Transverse colon (tissue), 4 donors: ENCODE data around the gene TMEM43. TPM values are rescaled to one million over a fixed set of nuclear protein-coding genes. Genes with fewer than 3 reads are reported as not detected.
A peak's percentile ranks its signal among the peaks of the same experiment; 100 is the strongest.

Experiments used
- DNase-seq: peaks from one replicate; pipeline ENCODE4 v3.0.0-alpha.2; 2019
- H3K27ac ChIP-seq, 4 donors: fragments of 200-600 bp; sonication (generic); 2 replicates each; pipeline ENCODE4 v1.5.1; 2016 to 2018; ENCODE audit warnings: inconsistent platforms in 4 of 4
- H3K27me3 ChIP-seq: fragments of 200-600 bp; sonication (generic); 2 replicates; pipeline ENCODE4 v1.5.1; 2017; ENCODE audit warnings: inconsistent platforms
- H3K36me3 ChIP-seq, 4 donors: fragments of 200-600 bp; sonication (generic); 2 replicates each; pipeline ENCODE4 v1.5.1; 2017 to 2019; ENCODE audit warnings: inconsistent platforms in 4 of 4
- H3K4me1 ChIP-seq, 4 donors: fragments of 200-600 bp; sonication (generic); 2 replicates each; pipeline ENCODE4 v1.5.1; 2017 to 2020; ENCODE audit warnings: inconsistent platforms in 4 of 4
- H3K4me3 ChIP-seq, 4 donors: fragments of 200-600 bp; sonication (generic); 1 replicate in 1 of 4; 2 replicates in 3 of 4; pipeline versions ENCODE4 v1.5.1 to v1.6.1; 2017 to 2019; ENCODE audit warnings: inconsistent platforms in 4 of 4
- H3K9me3 ChIP-seq, 2 donors: fragments of 200-600 bp; sonication (generic); 2 replicates each; pipeline ENCODE4 v1.5.1; 2017 to 2019; ENCODE audit warnings: inconsistent platforms in 2 of 2
- EP300 ChIP-seq: sonication (generic); formaldehyde crosslinking; IDR thresholded peaks from one replicate; pipeline ENCODE4 v1.6.1; 2017; ENCODE audit warnings: antibody characterized with exemption, low read depth
- POLR2A ChIP-seq: fragments of 450-650 bp; IDR thresholded peaks from one replicate; pipeline ENCODE4 v1.6.1; 2016; ENCODE audit warnings: antibody characterized with exemption, mild to moderate bottlenecking, moderate library complexity
- POLR2AphosphoS5 ChIP-seq, 3 donors: sonication (generic); formaldehyde crosslinking; IDR thresholded peaks; one replicate each; pipeline ENCODE4 v1.6.1; 2016; ENCODE audit warnings: antibody characterized with exemption in 3 of 3
- WGBS, 2 donors: methylation state at CpG; one replicate each; pipeline ENCODE4 v1.1.5; 2018; ENCODE audit warnings: low coverage in 1 of 2; 5-methylcytosine and 5-hydroxymethylcytosine counted together
- in situ Hi-C, 4 donors: fragments of 200-750 bp; cut with MboI; loops; one replicate each; pipeline versions ENCODE4 v1.15.0 to v1.15.1; 2017; ENCODE audit warnings: low sequenced_read_pairs in 3 of 4, low pct_ligation_motif_present in 1 of 4, low pct_unique_long_range_greater_than_20kb in 1 of 4
- intact Hi-C: fragments of 100-400 bp; cut with DNase I; formaldehyde crosslinking; loops from one replicate; pipeline ENCODE4 v1.15.1; 2023; ENCODE audit warnings: low total_unique reads
- total RNA-seq, 4 donors: library from RNA; depleted of rRNA; stranded (reverse); fragments of >200 nt; gene quantifications; one replicate each; pipeline ENCODE4 v1.1.0, GENCODE V29; 2016
- TF ChIP-seq, protein P1 (sequence below), 5 experiments: fragments of 200-600 bp in 3 of 5; fragments of 450-650 bp in 2 of 5; sonication (generic) in 3 of 5; IDR thresholded peaks; 1 replicate in 2 of 5; 2 replicates in 3 of 5; pipeline ENCODE4 v1.5.1; 2016 to 2017; ENCODE audit warnings: antibody characterized with exemption in 5 of 5, inconsistent platforms in 3 of 5, mild to moderate bottlenecking in 2 of 5, moderate library complexity in 1 of 5

The TMEM43 gene
- total RNA-seq, 4 donors from 2014 or later, result 30.8 to 128 (median 48.5) TPM

GRCh38 chr3:14123308-14124222 lies 1.3 kb upstream of the TMEM43 start:
- Histone ChIP-seq H3K4me1 (peaks cover 16 to 33% (median 29%) of the 10 kb centered on the region in 4 donors), H3K27ac (peak overlapping the region; percentile 90 to 97 (median 96)), H3K36me3 (no peaks in the 10 kb centered on the region), H3K27me3 (no peaks in the 10 kb centered on the region), H3K9me3 (no peaks in the 10 kb centered on the region), H3K4me3 (peak overlapping the region; percentile 60 to 88 (median 78))
- intact Hi-C loops, result no loop called here
- no peak for DNase-seq
- no peak for TF ChIP-seq EP300
- TF ChIP-seq, protein P1, sequence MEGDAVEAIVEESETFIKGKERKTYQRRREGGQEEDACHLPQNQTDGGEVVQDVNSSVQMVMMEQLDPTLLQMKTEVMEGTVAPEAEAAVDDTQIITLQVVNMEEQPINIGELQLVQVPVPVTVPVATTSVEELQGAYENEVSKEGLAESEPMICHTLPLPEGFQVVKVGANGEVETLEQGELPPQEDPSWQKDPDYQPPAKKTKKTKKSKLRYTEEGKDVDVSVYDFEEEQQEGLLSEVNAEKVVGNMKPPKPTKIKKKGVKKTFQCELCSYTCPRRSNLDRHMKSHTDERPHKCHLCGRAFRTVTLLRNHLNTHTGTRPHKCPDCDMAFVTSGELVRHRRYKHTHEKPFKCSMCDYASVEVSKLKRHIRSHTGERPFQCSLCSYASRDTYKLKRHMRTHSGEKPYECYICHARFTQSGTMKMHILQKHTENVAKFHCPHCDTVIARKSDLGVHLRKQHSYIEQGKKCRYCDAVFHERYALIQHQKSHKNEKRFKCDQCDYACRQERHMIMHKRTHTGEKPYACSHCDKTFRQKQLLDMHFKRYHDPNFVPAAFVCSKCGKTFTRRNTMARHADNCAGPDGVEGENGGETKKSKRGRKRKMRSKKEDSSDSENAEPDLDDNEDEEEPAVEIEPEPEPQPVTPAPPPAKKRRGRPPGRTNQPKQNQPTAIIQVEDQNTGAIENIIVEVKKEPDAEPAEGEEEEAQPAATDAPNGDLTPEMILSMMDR (IDR thresholded peaks at IDR 0.05), result no peak
- TF ChIP-seq POLR2A, result no peak
- no peak for TF ChIP-seq POLR2AphosphoS5 (IDR thresholded peaks at IDR 0.05)
- 51 to 77% methylated on average over 3 to 15 of the region's 15 CpGs for WGBS, 2 donors
- in situ Hi-C loops, result loop anchor here in 2 of 4 donors (10.0 kb wide), 2 partner anchors 51 to 229 kb away; partner anchors contain the start of genes LSM3 (in 1 of the 2) and XPC (in 1 of the 2)

DNA sequence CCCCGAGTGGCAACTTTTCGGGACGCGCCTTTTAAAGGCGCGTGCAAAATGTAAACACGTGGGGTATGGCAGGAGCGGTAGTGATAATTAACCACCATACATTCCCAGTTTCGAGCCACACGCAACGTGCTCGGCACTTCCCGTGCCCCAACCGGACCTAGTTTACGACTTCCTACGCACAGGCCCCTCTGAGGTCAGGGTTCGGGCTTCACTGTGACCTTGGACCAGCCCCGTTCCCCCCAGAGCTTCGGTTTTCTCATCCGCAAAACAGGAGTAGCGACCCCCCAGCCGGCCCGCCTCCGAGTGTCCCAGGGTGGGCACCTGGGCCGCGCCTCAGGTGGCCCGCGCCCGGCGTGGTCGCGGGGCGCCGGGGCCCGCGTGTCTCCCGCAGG lies 633 bp upstream of the TMEM43 start:
- Histone ChIP-seq H3K9me3 (no peaks in the 10 kb centered on the region), H3K4me1 (peaks cover 16 to 33% (median 29%) of the 10 kb centered on the region in 4 donors), H3K4me3 (peak overlapping the region; percentile 60 to 88 (median 78)), H3K27ac (peak overlapping the region; percentile 90 to 97 (median 96)), H3K27me3 (no peaks in the 10 kb centered on the region), H3K36me3 (peaks cover 0 to under 1% (median 0%) of the 10 kb centered on the region in 4 donors)
- in situ Hi-C loops, result loop anchor here in 2 of 4 donors (10.0 kb wide), 2 partner anchors 51 to 229 kb away; partner anchors contain the start of genes LSM3 (in 1 of the 2) and XPC (in 1 of the 2)
- no peak for TF ChIP-seq EP300
- no peak for TF ChIP-seq POLR2AphosphoS5 (IDR thresholded peaks at IDR 0.05)
- no peak for TF ChIP-seq POLR2A
- TF ChIP-seq, protein P1 (IDR thresholded peaks at IDR 0.05), result no peak
- intact Hi-C loops, result no loop called here
- 0% methylated on average over 33 of the region's 37 CpGs; no CpG with 5 or more reads in 1 of the 2 donors for WGBS, 2 donors
- peak; percentile 80 for DNase-seq

DNA sequence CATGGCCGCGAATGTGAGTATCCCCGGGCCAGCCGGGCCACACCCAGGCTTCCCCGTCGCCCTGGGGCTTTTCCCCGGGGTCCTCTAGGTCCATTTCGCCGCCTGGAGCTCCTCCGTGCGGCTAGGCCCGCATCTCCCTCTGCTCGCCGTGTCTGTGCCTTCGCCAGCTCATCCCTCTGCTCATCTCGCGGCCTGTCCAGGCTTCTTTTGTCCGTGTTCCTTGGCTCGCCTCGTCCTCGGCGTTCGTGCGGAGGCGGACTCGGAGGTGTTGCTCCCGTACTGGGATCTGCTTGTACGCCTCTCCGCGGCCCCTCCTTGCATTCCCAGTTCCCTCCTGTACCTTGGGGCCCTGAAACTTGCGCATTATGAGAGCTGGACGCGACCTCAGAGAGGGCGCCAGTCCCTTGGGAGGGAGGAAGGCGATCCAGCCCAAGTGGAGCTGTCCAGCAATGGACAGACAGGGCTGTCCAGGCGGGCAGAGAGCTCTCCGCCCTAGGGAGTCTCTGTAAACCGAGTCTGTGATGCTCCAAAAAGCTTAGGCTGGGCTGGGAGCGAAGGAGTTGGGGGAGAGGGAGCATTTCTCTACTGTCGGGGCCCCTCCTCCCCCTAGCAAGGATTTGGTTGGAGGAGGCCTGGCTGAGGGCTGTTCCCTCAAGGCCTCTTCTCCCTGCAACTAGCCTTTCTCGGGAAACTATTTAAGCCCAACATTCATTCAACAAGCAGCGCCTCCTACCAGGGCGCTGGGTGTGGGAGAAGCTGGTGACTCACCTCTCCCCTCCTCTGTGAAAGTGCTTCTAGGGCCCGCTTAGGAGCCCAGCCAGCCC lies 553 bp downstream of the TMEM43 start:
- Histone ChIP-seq H3K27ac (peak overlapping the region; percentile 90 to 97 (median 96)), H3K27me3 (no peaks in the 10 kb centered on the region), H3K9me3 (no peaks in the 10 kb centered on the region), H3K4me3 (peak overlapping the region; percentile 52 to 88 (median 78)), H3K4me1 (peaks cover 16 to 33% (median 29%) of the 10 kb centered on the region in 4 donors), H3K36me3 (peaks cover 0 to 12% (median 3%) of the 10 kb centered on the region in 4 donors)
- peak; percentile 55 to 67 (median 59) for TF ChIP-seq POLR2AphosphoS5 (IDR thresholded peaks at IDR 0.05)
- TF ChIP-seq POLR2A, result peak; percentile 53
- TF ChIP-seq, protein P1 (IDR thresholded peaks at IDR 0.05), result no peak
- no peak for TF ChIP-seq EP300
- DNase-seq, result peak; percentile 80
- whole genome bisulfite sequencing, 2 donors, result 0% methylated on average over 32 of the region's 44 CpGs; no CpG with 5 or more reads in 1 of the 2 donors
- intact Hi-C loops, result loop anchor here (5.0 kb wide), 1 partner anchor 47 kb away; no protein-coding TSS in a partner anchor
- in situ Hi-C loops, result loop anchor here in 2 of 4 donors (10.0 kb wide), 2 partner anchors 49 to 231 kb away; partner anchors contain the start of genes LSM3 (in 1 of the 2) and XPC (in 1 of the 2)
